ENCODE data around the gene ZNF786.
A peak's percentile ranks its signal among the peaks of the same experiment; 100 is the strongest.
"Not testable (repeated sequence)": the region's sequence is repeated elsewhere in the genome, so short reads cannot be mapped to it uniquely, and the experiment has no call there.

ZNF786 gene

GRCh38 chr7:149090397-149091195 lies at the start of gene ZNF786:
ZNF786 (minus strand) TSS chr7:149090718; CDS start chr7:149090640, 78 bp downstream.
- DNase-seq: peak; percentile 94

- no peak for DNase-seq
Observed at GRCh38 chr7:149136118-149136517, 45.6 kb upstream of the ZNF786 start.

GRCh38 chr7:149133028-149133710 lies 42.7 kb upstream of the ZNF786 start:
- no peak for DNase-seq

GRCh38 chr7:149130572-149131198 lies 40.2 kb upstream of the ZNF786 start:
- no peak for DNase-seq

GRCh38 chr7:149126662-149127266 lies 36.2 kb upstream of the ZNF786 start:
- DNase-seq: peak; percentile 66

GRCh38 chr7:149125863-149126661 lies 35.5 kb upstream of the ZNF786 start, which contains the start of gene ZNF425:
ZNF425 (minus strand) TSS chr7:149126324; CDS start chr7:149126213, 111 bp downstream.
- peak; percentile 95 for DNase-seq

GRCh38 chr7:149125189-149125862 lies 34.8 kb upstream of the ZNF786 start:
- DNase-seq: no peak

GRCh38 chr7:149109969-149110368 lies 19.5 kb upstream of the ZNF786 start:
- no peak for DNase-seq

GRCh38 chr7:149104749-149105148 lies 14.2 kb upstream of the ZNF786 start:
- no peak for DNase-seq

- DNase-seq: no peak
Observed at GRCh38 chr7:149104214-149104613, 13.7 kb upstream of the ZNF786 start.

- DNase-seq: no peak
Observed at GRCh38 chr7:149103424-149103823, 12.9 kb upstream of the ZNF786 start.

- DNase-seq: no peak
Observed at GRCh38 chr7:149102666-149103065, 12.1 kb upstream of the ZNF786 start.

- DNase-seq: no peak
Observed at GRCh38 chr7:149100821-149101220, 10.3 kb upstream of the ZNF786 start.

- DNase-seq: no peak
Observed at GRCh38 chr7:149099058-149099457, 8.5 kb upstream of the ZNF786 start.

GRCh38 chr7:149097088-149097487 lies 6.6 kb upstream of the ZNF786 start:
- DNase-seq: no peak

- no peak for DNase-seq
Observed at GRCh38 chr7:149093228-149093627, 2.7 kb upstream of the ZNF786 start.

GRCh38 chr7:149092244-149092643 lies 1.7 kb upstream of the ZNF786 start:
- DNase-seq: not testable (repeated sequence)

- no peak for DNase-seq
Observed at GRCh38 chr7:149087376-149087775, 3.1 kb downstream of the ZNF786 start.

GRCh38 chr7:149085866-149086265 lies 4.7 kb downstream of the ZNF786 start:
- DNase-seq: no peak

GRCh38 chr7:149084407-149084806 lies 6.1 kb downstream of the ZNF786 start:
- no peak for DNase-seq

GRCh38 chr7:149081914-149082313 lies 8.6 kb downstream of the ZNF786 start:
- no peak for DNase-seq

GRCh38 chr7:149077594-149077993 lies 12.9 kb downstream of the ZNF786 start:
- no peak for DNase-seq
